ENCODE measurements around the gene SLC28A2. TPM values are rescaled to one million over a fixed set of nuclear protein-coding genes. Genes with fewer than 3 reads are reported as not detected.

SLC28A2 gene
- total RNA-seq, 1 experiment from 2014 or later = not detected

DNA sequence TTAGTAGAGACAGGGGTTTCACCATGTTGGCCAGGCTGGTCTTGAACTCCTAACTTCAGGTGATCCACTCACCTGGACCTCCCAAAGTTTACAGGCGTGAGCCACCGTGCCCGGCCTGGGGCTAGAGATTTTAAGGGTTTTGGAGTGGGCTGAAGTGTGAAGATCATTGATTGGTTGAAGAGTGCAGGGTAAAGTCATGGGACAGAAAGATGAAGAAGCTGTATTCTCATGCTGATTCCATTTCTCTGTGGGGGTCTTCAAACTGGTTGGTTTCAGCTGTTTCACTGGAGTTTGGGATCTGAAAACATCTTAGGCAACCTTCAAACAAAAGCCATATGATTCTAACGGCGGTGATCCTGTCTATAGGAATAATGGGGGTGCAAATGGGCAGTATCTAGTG, 74.2 kb downstream of the SLC28A2 start:
- DNase-seq (ENCODE audit: low spot score) = no peak

DNA sequence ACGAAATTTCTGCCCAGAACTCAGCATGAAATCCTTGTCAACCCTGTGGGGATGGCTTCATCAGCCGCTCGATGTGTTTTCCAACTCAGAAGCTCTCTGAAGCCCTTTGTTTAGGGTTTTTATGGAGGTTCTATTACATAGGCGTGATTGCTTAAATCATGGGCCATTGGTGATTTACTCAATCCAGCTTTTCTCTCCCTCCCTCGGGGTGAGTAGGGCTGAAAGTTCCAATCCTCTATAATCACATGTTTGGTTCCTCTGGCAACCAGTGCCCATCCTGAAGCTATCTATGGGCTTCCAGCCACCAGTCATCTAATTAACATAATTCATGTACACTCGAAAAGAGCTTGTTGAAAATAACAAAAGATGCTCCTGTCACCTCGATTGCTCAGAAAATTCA, 74.7 kb downstream of the SLC28A2 start:
- DNase-seq (ENCODE audit: low spot score) = no peak

Other genes starting within 250 kb of the SLC28A2 start
- 38.8 and 41.2 TPM in 2 replicates for gene SORD, start 229.0 kb upstream of the SLC28A2 start, total RNA-seq (2014; rRNA removed; shearing (Covaris generic))
- gene DUOX2, start 138.1 kb upstream of the SLC28A2 start, total RNA-seq (2014; rRNA removed; shearing (Covaris generic)) = 0.04 TPM in 1 of 2 replicates, not detected in the other
- gene DUOXA2, start 137.9 kb upstream of the SLC28A2 start, total RNA-seq (2014; rRNA removed; shearing (Covaris generic)) = not detected in 2 replicates
- gene DUOXA1, start 122.4 kb upstream of the SLC28A2 start, total RNA-seq (2014; rRNA removed; shearing (Covaris generic)) = not detected in 2 replicates
- not detected in 2 replicates for gene DUOX1, start 122.2 kb upstream of the SLC28A2 start, total RNA-seq (2014; rRNA removed; shearing (Covaris generic))
- 2.7 and 5.1 TPM in 2 replicates for gene SHF, start 64.3 kb upstream of the SLC28A2 start, total RNA-seq (2014; rRNA removed; shearing (Covaris generic))
- gene GATM, start 126.3 kb downstream of the SLC28A2 start, total RNA-seq (2014; rRNA removed; shearing (Covaris generic)) = 0.78 and 1.2 TPM in 2 replicates